ENCODE measurements around the gene CHIC2. TPM values are rescaled to one million over a fixed set of nuclear protein-coding genes. Genes with fewer than 3 reads are reported as not detected.

The CHIC2 gene
- total RNA-seq, 2 experiments from 2014 or later: 26.1 to 28.4 TPM

DNA sequence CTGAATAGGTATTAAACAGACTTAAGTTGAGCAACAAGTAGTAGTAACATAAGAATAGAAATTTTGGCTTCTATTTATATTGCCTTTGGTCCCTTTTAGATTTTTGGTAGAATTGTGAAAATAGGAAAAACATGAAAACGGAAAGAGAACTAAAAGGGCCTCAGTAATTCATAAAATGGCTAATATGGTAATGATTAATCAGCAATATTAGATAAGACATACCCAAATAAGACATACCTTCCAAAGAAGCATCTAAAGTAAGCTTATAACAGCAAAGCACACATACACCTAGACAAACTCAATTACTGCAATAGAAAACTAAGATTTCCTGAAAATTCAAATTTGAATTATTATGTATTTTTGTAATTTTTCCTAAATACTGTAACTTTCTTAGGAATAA is 46.4 kb downstream of the CHIC2 start:
- POLR2A ChIA-PET: no interaction called here
- CTCF ChIA-PET: no interaction called here

DNA sequence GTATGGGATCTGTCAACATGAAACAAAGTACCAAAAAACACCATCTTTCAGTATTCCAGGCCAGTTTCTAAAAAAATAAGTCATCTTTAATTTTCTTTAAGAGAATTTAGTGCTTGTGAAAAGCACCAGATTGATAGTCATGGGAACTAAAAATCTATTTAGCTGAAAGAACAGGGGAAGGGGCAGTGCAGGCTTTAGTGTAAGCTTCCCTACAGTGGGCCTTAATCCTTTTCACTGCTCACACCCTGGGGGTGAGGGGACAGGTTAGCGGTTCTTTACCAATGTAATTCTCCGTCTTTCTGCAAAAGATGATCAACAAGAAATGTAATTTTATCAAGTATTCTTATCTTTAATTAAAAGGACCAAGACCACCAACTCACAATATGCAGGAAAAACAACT is 47.1 kb downstream of the CHIC2 start:
- POLR2A ChIA-PET: interaction anchor here (0.5 kb wide), 1 partner anchor 21 kb away, joined by 3 read pairs; no protein-coding TSS in a partner anchor
- CTCF ChIA-PET: no interaction called here

DNA sequence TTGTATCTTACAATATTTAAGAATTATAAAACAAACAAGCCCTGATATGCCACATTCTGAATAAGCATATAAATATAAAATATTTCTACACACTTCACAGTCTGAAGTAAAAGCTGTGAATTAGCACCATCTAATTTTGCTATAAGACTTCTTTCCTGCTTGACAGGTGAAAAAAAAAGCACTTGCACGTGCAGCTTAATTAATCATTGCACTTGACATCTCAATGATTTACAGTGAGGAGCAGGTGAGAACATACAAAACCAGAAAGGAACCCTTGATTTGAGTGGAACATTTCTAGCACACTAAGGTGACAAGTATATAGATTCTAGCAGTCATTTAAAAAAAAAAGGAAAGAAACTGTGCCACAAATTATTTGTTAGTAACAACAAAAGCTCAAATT is 47.9 kb downstream of the CHIC2 start:
- POLR2A ChIA-PET: interaction anchor here (0.5 kb wide), 1 partner anchor 20 kb away, joined by 3 read pairs; no protein-coding TSS in a partner anchor
- CTCF ChIA-PET: no interaction called here

DNA sequence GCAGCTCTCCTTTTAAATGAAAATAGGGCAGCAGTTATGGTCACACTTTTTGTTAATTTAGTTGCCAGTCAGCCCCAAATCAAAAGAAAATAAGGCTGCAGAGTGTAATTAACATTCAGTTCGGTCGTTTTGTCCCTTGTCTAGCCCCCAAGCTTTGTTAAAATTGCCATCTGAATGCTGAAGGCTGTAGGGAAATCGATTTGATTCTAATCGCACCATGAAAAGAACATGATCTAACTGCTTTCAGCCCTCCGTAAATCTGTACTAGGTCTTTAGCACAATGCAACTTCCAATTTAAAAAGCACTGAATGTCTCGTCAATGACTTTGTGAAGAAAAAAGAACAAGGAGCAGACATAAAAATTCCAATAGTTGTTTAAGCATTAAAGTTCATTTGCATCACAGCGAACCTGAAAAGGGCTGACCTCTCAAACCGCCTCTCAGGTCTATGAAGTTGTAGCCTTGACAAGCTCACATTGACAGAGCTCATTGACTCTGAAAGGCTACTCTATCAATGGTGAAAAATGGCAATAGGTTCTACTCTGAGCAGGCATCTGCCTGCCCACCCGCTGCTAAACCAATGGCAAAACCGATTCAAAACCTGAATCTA is 48.9 kb downstream of the CHIC2 start:
- ChIA-PET POLR2A (no interaction called here), CTCF (no interaction called here)

DNA sequence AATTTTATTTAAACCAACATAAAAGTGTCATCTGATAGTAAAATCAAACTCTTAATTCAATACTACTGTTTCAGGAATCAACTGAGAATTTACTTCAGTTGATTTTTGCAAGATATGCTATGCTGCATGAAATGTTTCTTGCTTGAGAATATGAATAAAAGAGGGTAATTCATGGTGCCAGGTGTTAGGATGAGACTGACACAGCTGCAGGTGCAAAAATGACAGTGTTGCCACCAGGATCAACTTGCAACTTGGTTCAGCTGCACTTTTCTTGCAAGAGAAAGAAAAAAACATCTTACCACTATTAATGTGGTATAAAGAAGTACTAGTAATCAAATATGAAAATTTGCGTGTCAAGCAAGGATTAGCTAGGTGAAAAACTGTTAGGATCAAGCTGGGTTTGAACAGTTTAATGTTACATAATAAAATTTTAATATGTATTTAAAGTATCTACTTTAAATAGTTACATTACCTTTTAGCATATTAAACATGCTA is 49.7 kb downstream of the CHIC2 start:
- ChIA-PET CTCF (no interaction called here), POLR2A (no interaction called here)

DNA sequence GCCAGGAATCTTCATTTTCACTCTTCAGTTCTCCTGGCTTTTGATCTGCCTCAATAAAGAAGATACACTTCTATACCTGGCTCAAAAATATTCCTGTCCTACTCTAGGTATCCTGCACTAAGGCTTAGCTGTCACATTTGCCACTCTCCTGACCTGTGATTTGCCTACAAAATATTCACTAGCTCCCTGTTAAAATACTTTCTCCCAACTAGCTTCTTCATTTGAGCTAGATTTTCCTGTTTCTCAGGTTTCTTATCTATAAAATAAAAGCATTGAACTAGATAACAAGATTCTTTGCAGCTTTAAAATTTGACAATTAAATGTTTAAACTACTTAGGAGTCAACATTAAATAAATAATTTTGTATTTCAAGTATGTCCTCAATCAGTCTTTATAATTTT is 53.2 kb downstream of the CHIC2 start:
- ChIA-PET CTCF (no interaction called here), POLR2A (no interaction called here)

DNA sequence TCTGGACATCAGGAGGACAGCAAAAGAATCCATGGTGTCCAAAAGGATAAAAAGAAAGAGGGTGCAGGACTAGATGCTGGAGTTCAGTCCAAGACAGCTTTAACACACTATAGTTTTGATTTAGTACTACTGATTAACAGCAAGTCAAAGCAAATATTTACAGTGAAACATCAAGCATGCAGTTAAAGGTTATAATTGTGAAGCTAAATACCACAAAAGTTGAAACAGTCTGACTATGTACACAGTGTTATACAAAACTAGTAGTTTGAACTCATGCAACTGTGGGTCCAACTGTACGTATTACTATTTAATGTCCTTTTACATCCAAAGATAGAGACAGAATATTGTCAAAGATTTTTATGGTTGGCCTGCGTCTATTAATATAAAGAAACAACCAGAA is 57.6 kb downstream of the CHIC2 start:
- POLR2A ChIA-PET: no interaction called here
- CTCF ChIA-PET: no interaction called here

DNA sequence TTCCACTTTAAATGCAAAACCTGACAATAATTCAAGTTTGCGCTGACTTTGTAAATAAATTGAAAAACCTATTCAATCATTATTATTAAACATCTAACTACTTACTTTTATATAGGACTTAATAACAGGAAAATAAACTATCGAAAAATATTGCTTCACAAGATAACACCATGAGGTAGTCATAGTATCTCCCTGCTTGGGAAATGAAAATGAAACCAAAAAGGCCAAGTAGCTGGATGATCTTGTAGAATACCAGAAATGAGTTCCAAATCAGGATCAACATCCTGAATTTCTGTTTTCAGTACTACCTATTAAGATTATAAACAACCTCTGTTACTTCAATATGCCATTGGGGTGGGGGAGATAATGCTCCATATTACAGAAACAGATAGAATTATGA is 58.9 kb downstream of the CHIC2 start:
- ChIA-PET CTCF (no interaction called here), POLR2A (no interaction called here)

DNA sequence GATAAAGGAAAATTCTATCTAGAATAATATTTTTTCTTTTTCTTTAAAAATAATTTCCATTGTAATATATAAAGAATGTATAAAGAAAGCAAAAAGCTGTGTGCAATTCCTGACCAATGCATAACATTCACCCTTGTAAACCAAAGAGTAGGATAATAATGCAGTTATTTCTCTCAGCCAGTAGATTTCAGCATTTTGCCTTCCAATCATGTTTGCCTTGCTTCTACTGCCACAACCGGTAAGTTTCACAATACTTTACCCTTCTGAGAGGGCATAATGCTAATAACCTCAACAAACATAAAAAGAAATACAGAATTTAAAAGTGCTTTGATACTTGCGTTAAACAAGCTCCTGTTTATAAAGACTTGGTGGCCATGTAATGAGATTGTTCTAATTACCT is 59.9 kb downstream of the CHIC2 start:
- ChIA-PET CTCF (no interaction called here), POLR2A (no interaction called here)

DNA sequence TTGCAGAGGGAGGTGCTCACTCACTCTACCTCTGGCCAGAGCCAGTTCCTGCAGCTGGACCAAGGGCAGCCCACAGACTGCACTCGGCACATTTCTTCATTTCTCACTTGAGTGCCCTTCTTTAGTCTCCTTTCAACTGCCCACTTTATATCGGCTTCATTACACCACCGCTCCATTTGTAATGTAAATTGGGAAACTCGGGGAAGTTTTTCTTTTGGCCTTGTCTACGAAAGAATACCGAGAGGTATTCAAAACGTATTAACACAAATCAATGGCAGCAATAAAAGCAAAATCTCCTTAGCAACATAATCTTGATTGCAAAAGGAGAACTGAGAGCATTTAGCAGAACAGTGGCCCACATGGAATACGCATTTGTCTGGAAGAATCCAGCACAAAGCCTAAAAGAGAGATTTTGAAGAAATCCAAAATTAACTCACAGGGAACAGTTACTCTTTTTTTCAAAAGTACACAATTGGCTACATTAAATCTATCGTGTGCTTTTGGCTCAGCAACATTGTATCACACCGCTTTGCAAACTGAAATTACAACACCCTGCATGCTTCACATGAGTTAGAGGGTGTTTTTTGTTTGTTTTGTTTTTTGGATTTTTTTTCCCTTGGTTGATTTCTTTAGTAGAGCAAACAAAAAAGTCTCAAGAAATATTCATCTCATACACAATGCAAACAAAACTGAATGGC is 62.6 kb downstream of the CHIC2 start:
- ChIA-PET CTCF (no interaction called here), POLR2A (no interaction called here)

DNA sequence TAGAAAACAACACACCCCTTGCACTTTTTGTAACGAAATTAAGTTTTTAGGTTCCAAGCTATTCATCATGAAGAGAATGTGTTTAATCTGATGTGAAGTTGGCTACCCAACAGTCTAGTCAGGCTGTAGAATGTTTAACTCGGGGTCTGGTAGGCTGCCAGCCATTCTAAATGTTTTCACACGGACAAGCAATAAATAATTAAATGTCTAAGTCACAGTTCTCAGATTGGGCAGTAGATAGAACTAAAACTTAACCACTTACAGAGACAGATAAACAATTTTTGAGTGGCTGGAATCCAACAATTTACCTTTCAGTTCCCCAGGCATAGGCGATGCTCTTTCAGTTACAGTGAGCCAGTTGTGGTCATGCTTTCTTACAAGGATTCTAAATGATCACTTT is 66.5 kb downstream of the CHIC2 start:
- ChIA-PET POLR2A (no interaction called here), CTCF (no interaction called here)

DNA sequence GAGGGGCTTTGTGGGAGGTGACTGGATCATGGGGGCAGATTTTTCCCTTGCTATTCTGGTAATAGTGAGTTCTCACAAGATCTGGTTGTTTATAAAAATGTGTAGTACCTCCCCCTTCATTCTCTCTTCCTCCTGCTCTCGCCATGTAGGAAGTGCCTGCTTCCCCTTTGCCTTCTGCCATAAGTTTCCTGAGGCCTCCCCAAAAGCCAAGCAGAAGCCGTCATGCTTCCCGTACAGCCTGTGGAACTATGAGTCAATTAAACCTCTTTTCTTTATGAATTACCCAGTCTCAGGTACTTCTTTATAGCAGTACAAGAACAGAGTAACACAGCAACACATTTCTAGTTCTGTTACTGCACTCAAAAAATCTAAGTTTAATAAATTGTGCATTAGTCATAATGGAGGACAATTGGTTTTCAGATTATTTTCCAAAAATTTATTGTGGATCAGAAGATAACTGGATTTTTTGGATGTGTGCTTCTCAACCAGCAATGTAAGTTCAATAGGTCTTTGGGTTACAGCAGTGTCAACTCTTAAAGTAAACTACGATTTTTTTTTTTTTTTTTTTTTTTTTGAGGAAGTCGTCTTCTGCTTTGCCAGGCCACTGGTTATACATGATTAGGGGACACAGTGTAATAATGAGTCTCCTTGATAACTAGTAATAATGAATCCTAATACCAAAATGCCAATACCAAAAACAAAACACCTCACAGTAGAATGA is 69.9 kb downstream of the CHIC2 start:
- CTCF ChIA-PET: no interaction called here
- POLR2A ChIA-PET: no interaction called here

DNA sequence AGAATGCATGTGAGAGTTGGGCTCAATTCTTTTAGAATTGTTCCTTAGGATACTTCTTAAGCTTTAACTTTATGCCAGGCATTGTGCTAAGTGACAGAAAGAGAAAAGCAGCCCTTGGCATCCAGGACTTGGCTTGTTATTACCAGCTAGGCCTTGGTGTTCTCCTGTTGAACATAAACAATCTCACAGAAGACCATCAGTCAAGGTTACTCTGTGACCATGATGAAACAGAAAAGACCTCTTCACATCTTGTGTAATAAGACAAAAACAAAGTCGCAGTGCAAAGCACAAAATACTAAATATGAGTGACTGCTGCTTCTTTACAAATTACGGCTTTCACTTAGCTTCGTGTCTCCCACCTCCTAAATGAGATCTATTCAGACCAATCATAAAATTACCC is 71.6 kb downstream of the CHIC2 start:
- POLR2A ChIA-PET: no interaction called here
- CTCF ChIA-PET: no interaction called here

DNA sequence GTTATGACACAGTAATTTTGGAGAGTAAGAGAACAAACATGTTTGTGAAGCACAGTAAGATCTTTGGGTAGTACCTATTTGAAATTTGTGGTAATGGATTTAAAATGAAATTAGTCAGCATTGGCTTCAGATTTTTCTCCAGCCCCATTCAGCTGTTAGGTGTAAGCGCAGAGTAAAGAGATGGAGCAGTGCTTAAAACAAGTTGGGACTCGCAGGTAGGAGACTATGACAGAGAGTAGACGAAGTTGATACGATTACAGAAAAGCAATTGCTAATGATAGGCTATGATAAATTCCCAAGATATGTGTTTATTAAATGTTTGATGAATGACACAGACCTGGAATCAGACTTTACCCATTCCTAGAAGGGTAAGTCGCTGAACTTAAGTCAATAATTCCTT is 72.6 kb downstream of the CHIC2 start:
- CTCF ChIA-PET: no interaction called here
- POLR2A ChIA-PET: no interaction called here

DNA sequence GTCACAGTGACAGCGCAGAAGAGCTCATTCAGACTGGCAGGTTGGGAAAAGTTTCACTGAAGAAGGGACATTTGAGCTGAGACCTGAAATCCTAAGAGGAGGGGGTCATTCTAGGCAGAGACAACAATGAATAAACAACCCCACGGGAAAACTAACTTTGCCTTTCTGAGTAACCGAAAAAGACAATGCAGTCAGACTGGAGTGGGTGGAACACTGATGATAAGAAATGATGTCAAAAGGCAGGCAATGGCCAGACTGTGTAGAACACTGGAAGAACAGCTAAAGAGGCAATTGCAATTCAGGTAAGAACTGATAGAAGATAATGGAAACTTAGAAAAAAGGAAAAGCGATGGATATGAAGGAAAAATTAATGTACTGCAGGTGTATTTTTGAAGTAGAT is 73.8 kb downstream of the CHIC2 start:
- ChIA-PET POLR2A (no interaction called here), CTCF (no interaction called here)

DNA sequence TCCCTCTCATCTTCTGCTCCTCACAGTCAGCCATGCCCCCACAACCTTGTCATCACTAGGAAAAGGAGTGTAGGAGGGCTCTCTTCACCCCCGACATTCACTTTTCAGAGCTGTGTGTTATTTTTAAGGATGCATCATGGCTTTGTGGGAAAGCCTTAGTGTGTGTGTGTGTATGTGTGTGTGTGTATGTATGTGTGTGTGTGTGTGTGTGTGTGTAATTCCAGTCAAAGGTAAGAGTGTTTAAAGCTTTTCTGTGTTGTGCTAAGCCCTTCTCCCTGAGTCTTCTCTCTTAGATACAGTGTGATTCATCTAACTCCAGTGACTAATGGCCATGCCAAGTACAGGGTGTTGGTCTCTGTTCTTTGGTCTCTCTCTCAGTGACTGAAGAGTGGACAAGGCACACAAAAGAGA is 76.6 kb downstream of the CHIC2 start:
- ChIA-PET POLR2A (interaction anchor here (0.6 kb wide), 1 partner anchor 52 kb away, joined by 5 read pairs; no protein-coding TSS in a partner anchor), CTCF (interaction anchor here (0.7 kb wide), 1 partner anchor 11 kb away, joined by 3 read pairs; no protein-coding TSS in a partner anchor)

DNA sequence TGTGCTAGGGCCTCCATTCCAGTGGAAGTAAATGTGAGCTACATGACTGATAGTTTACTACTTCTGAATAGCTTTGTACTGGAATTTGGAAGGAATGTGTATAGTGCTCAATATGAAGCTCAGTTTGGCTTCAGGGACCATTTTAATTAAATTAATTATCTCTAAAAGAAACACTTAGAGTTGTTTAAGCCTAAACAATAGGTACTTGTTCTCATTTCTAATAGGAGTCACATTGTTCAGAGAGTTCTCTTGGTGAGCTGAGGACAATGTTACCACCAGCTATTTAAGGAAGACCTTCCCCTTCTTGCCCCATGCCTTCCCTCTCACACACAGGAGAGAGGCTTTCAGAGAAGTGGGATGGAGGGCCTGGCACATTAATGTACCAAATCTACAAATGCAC is 78.3 kb downstream of the CHIC2 start:
- POLR2A ChIA-PET: no interaction called here
- CTCF ChIA-PET: no interaction called here

DNA sequence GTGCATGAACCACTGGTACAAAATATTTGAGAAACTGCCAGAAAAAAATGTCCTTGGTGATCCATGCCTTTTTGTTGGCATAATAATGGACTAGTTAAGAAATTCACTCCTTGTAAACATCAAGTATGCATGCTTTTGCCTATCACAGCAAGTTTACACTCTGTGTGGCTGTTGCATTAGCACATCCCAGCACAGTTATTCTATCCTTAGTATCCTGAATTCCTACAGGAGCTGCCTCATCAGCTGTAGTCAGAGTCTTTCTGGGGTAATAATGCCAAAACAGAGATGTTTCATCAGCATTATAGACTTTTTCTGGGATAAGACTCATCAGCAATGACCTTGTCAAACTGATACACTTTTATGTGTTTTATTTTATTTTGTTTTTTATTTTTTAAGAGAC is 82.8 kb downstream of the CHIC2 start:
- ChIA-PET POLR2A (no interaction called here), CTCF (no interaction called here)

DNA sequence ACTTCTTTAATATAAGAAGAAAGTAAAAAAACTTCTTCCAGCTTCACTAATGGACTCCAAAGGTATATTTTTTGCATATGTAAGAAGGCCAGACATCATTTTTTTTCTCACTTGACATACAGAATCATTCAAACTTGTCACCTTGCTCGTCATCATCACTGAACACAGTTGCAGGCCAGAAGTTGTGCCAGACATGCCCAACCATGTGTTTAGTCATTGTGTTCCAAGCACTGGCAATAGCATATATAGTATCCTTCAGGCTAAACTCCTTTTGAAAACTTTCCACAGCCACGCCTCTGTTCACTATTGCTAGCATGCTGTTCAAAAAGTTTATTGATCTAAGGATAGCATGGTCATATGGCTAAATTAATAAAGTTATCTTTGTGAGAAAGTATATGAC is 83.3 kb downstream of the CHIC2 start:
- ChIA-PET CTCF (no interaction called here), POLR2A (no interaction called here)

DNA sequence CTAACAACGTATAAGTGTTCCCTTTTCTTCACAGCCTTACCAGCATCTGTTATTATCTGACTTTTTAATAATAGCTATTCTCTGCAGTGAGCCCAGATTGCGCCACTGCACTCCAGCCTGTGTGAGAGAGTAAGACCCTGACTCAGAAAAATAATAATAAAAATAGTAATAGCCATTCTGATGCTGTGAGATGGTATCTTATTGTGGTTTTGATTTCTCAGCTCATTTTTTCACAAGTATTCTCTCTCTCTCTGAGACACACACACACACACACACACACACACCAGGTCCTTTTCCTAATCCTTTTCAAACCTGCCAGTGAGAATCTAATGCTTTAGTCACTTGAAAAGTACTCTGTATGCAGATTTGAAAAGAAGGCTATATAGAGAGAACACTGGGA is 89.8 kb downstream of the CHIC2 start:
- POLR2A ChIA-PET: no interaction called here
- CTCF ChIA-PET: no interaction called here

DNA sequence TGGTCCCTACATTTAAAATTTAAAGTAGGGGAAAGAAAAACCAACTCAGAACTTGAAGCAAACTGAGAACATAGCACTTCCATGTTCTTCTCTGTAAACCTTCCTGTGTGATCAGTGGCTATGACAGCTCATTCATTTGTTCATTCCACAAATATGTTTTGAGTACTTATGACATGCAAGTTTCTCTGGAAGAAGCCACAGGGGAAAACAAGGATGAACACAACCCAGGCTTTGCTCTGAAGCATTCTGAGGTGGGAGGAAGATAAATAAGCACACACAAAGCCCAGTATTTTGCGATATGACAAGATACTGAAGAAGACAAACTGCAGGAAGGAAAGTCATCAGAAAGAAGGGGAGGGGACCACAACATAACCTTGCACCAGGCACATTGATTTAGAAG is 96.4 kb downstream of the CHIC2 start:
- ChIA-PET POLR2A (no interaction called here), CTCF (no interaction called here)
